Mesendoderm (in vitro differentiated cells): ENCODE measurements around the gene ARHGAP18.

Experiments
- DNase-seq: peaks from one replicate; pipeline ENCODE4 v3.0.0; 2013
- H2AK5ac ChIP-seq: 2 replicates; pipeline ENCODE4 v1.6.1; 2013; ENCODE audit warnings: low read length, inconsistent platforms
- H2BK120ac ChIP-seq: 2 replicates; pipeline ENCODE4 v1.6.1; 2013; ENCODE audit warnings: low read depth, mild to moderate bottlenecking, low read length, moderate library complexity, mixed read lengths
- H2BK15ac ChIP-seq: replicated peaks from 2 replicates; pipeline ENCODE4 v1.6.1; 2013; ENCODE audit warnings: low read depth, mild to moderate bottlenecking, moderate library complexity
- H2BK5ac ChIP-seq: 2 replicates; pipeline ENCODE4 v1.6.1; 2013; ENCODE audit warnings: low read length, inconsistent platforms
- H3K18ac ChIP-seq: 2 replicates; pipeline ENCODE4 v1.6.1; 2013; ENCODE audit warnings: mild to moderate bottlenecking, low read length, mixed read lengths
- H3K23ac ChIP-seq: one replicate; pipeline ENCODE4 v1.6.1; 2013; ENCODE audit warnings: low read length
- H3K27ac ChIP-seq: 2 replicates; pipeline ENCODE4 v1.5.1; 2013; ENCODE audit warnings: low read depth, mild to moderate bottlenecking, inconsistent platforms, low read length, moderate library complexity
- H3K27me3 ChIP-seq: 2 replicates; pipeline ENCODE4 v1.6.1; 2013; ENCODE audit warnings: low read length, control low read depth, mild to moderate bottlenecking, inconsistent platforms; ENCODE audit not compliant: insufficient read depth, poor library complexity
- H3K36me3 ChIP-seq: 2 replicates; pipeline ENCODE4 v1.6.1; 2013; ENCODE audit warnings: low read length, inconsistent platforms; ENCODE audit not compliant: control insufficient read depth, insufficient read depth
- H3K4ac ChIP-seq: one replicate; pipeline ENCODE4 v1.6.1; 2013; ENCODE audit warnings: low read depth, mild to moderate bottlenecking, low read length, moderate library complexity
- H3K4me1 ChIP-seq: 2 replicates; pipeline ENCODE4 v1.6.1; 2013; ENCODE audit warnings: low read depth, low read length, inconsistent platforms; ENCODE audit not compliant: control insufficient read depth
- H3K4me2 ChIP-seq: 2 replicates; pipeline ENCODE4 v1.6.1; 2013; ENCODE audit warnings: low read length
- H3K4me3 ChIP-seq: 2 replicates; pipeline ENCODE4 v1.5.1; 2013; ENCODE audit warnings: mild to moderate bottlenecking, low read length
- H3K56ac ChIP-seq: one replicate; pipeline ENCODE4 v1.6.1; 2013; ENCODE audit warnings: low read length
- H3K79me1 ChIP-seq: 2 replicates; pipeline ENCODE4 v1.6.1; 2013; ENCODE audit warnings: low read length, inconsistent platforms
- H3K79me2 ChIP-seq: 2 replicates; pipeline ENCODE4 v1.6.1; 2013; ENCODE audit warnings: mild to moderate bottlenecking, low read length; ENCODE audit not compliant: control insufficient read depth, insufficient read depth
- H3K9ac ChIP-seq: 2 replicates; pipeline ENCODE4 v1.6.1; 2013; ENCODE audit warnings: low read length, inconsistent platforms
- H4K5ac ChIP-seq: one replicate; pipeline ENCODE4 v1.6.1; 2013; ENCODE audit warnings: low read length
- H4K8ac ChIP-seq: one replicate; pipeline ENCODE4 v1.6.1; 2013; ENCODE audit warnings: low read depth, mild to moderate bottlenecking, control low read depth, low read length, moderate library complexity
- WGBS: extraction: QIAGEN DNeasy Blood & Tissue Kit; methylation state at CpG from one replicate; pipeline ENCODE4 v1.1.7; 2013; ENCODE audit warnings: low lambda C conversion rate, missing lambda C conversion rate; ENCODE audit not compliant: insufficient coverage; ENCODE audit errors: extremely low coverage; 5-methylcytosine and 5-hydroxymethylcytosine counted together

The ARHGAP18 gene

DNA sequence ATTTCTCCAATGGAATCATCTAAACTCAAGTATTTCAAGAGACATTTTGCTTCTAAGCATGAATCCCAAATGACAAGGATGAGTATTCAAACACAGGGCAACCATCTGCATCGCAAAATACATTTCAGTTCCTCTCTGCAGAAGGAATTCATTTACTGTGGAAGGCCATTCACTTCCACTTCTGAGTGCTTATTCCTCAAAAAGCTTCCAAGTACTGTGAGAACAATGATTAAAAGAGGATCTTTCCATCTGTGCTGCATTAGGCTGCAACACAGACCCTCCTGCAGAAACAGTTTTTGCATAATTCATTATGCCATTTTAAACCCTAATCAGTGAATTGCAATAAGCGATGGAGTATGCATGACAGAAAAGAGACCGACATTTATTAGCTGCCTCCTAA, 52.5 kb downstream of the ARHGAP18 start:
- no peak overlapping the region for H3K18ac ChIP-seq
- no peak for DNase-seq
- H3K79me2 ChIP-seq: no peaks in the 10 kb centered on the region
- no peak overlapping the region for H2BK120ac ChIP-seq
- no peak overlapping the region for H4K8ac ChIP-seq
- H3K4me2 ChIP-seq: no peak overlapping the region
- H3K79me1 ChIP-seq: no peaks in the 10 kb centered on the region
- H3K23ac ChIP-seq: no peak overlapping the region
- no CpG with 5 or more reads among the region's 3 CpGs for WGBS
- H3K9ac ChIP-seq: no peak overlapping the region
- no peaks in the 10 kb centered on the region for H3K36me3 ChIP-seq
- H3K27me3 ChIP-seq: no peaks in the 10 kb centered on the region
- peaks cover 2% of the 10 kb centered on the region for H3K4me1 ChIP-seq
- no peak overlapping the region for H2BK15ac ChIP-seq
- no peak overlapping the region for H3K4ac ChIP-seq
- H3K27ac ChIP-seq: no peak overlapping the region
- H2AK5ac ChIP-seq: no peak overlapping the region
- H4K5ac ChIP-seq: no peak overlapping the region
- no peak overlapping the region for H3K56ac ChIP-seq
- H2BK5ac ChIP-seq: no peak overlapping the region
- H3K4me3 ChIP-seq: no peak overlapping the region

DNA sequence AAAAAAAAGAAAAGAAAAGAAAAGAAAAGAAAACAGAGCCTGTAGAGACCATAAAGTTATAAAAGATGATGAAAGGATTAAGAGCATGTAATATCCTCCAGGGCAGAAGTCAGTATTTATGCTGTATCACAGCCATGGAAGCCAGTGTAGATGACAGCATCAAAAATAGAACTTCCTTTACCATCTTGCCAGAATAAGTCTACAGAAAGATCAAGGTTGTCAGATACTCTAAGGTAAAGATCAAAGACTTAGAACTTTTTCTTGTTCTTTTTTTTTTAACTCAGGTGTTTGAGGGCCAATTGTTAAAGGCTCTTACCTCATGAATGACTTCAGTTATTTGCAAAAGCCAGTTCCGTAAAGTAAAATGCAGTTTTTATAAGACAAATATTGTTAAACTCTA, 54.6 kb downstream of the ARHGAP18 start:
- H3K27me3 ChIP-seq: no peaks in the 10 kb centered on the region
- no peak overlapping the region for H4K5ac ChIP-seq
- WGBS: no CpG with 5 or more reads among the region's 1 CpG
- no peak overlapping the region for H3K9ac ChIP-seq
- no peak for DNase-seq
- H3K56ac ChIP-seq: no peak overlapping the region
- H3K18ac ChIP-seq: no peak overlapping the region
- no peaks in the 10 kb centered on the region for H3K79me1 ChIP-seq
- H3K4me3 ChIP-seq: no peak overlapping the region
- no peaks in the 10 kb centered on the region for H3K79me2 ChIP-seq
- no peaks in the 10 kb centered on the region for H3K36me3 ChIP-seq
- no peak overlapping the region for H2AK5ac ChIP-seq
- no peak overlapping the region for H3K23ac ChIP-seq
- H2BK120ac ChIP-seq: no peak overlapping the region
- H3K4me2 ChIP-seq: no peak overlapping the region
- no peak overlapping the region for H2BK15ac ChIP-seq
- H3K4ac ChIP-seq: no peak overlapping the region
- no peak overlapping the region for H4K8ac ChIP-seq
- peaks cover 2% of the 10 kb centered on the region for H3K4me1 ChIP-seq
- no peak overlapping the region for H3K27ac ChIP-seq
- no peak overlapping the region for H2BK5ac ChIP-seq

DNA sequence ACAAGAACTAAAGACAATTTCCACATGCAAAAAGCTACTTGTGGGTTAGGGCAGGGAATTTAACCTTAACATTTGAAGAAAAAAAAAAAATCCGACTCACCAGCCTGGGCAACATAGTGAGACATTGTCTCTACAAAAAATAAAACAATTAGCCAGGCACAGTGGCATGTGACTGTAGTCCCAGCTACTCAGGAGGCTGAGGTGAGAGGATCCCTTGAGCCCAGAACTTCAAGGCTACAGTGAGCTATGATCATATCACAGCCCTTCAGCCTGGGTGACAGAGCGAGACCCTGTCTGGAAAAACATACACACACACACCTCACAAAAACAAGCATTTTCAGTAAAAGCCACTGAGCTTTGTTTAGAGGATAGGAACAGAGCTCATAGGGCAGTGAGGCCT, 56.2 kb downstream of the ARHGAP18 start:
- Histone ChIP-seq H2BK120ac (no peak overlapping the region), H3K27me3 (no peaks in the 10 kb centered on the region), H2BK5ac (no peak overlapping the region), H3K4me2 (no peak overlapping the region), H2AK5ac (no peak overlapping the region), H3K9ac (no peak overlapping the region), H2BK15ac (no peak overlapping the region), H3K79me2 (no peaks in the 10 kb centered on the region), H3K4me3 (no peak overlapping the region), H3K23ac (no peak overlapping the region), H4K8ac (no peak overlapping the region), H3K79me1 (no peaks in the 10 kb centered on the region), H3K18ac (no peak overlapping the region), H4K5ac (no peak overlapping the region), H3K36me3 (no peaks in the 10 kb centered on the region), H3K27ac (no peak overlapping the region), H3K56ac (no peak overlapping the region), H3K4ac (no peak overlapping the region), H3K4me1 (no peaks in the 10 kb centered on the region)
- DNase-seq: no peak
- WGBS: no CpG with 5 or more reads among the region's 2 CpGs

DNA sequence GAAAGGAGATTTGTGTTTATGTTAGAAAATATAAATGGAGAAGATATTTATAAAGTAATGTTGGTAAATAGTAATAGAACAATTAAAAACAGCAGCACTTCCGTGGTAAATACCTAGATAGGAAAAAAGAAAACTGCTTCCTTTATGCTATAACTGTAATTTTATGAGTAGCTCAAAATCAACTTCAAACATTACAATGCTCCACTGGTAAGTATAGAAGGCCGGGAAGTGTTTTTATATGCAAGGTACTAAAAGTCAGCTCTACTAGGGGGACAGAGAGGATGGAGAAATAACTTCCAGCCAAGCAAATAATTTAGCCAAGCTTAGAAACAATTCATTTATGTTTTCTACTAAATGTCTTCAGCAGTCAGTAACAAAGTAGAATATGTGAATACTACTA, 56.7 kb downstream of the ARHGAP18 start:
- H3K36me3 ChIP-seq: no peaks in the 10 kb centered on the region
- no peaks in the 10 kb centered on the region for H3K27me3 ChIP-seq
- H4K5ac ChIP-seq: no peak overlapping the region
- H3K18ac ChIP-seq: no peak overlapping the region
- H3K27ac ChIP-seq: no peak overlapping the region
- no peak overlapping the region for H2BK5ac ChIP-seq
- no peak overlapping the region for H3K4me2 ChIP-seq
- no CpG with 5 or more reads among the region's 2 CpGs for WGBS
- H3K23ac ChIP-seq: no peak overlapping the region
- no peak overlapping the region for H2BK120ac ChIP-seq
- H3K79me2 ChIP-seq: no peaks in the 10 kb centered on the region
- no peak overlapping the region for H3K4me3 ChIP-seq
- no peak overlapping the region for H2BK15ac ChIP-seq
- H3K4me1 ChIP-seq: no peaks in the 10 kb centered on the region
- DNase-seq: no peak
- no peaks in the 10 kb centered on the region for H3K79me1 ChIP-seq
- H4K8ac ChIP-seq: no peak overlapping the region
- H2AK5ac ChIP-seq: no peak overlapping the region
- no peak overlapping the region for H3K9ac ChIP-seq
- no peak overlapping the region for H3K4ac ChIP-seq
- no peak overlapping the region for H3K56ac ChIP-seq

DNA sequence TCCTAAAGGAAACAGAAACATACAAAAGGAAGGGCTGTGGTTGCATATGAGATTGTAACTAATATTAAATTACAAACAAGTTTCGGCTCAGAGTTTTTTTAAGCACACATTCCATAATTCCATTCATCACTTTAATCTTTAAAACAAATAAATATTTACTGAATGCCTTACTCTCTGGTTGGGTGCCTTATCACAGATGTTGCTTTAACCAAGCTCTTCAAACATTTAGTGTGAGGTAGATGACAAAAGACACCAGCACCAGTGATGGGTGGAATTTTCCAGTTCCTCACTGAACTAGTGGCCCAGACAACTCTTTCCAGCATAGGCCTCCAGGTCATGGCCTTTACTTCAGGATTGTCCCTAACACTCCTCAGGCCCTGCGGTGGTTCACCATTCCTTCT, 58.7 kb downstream of the ARHGAP18 start:
- Histone ChIP-seq H3K18ac (no peak overlapping the region), H3K4ac (no peak overlapping the region), H2BK120ac (no peak overlapping the region), H3K4me2 (no peak overlapping the region), H3K56ac (no peak overlapping the region), H3K4me3 (no peak overlapping the region), H2AK5ac (no peak overlapping the region), H4K5ac (no peak overlapping the region), H3K27me3 (no peaks in the 10 kb centered on the region), H2BK15ac (no peak overlapping the region), H3K4me1 (no peaks in the 10 kb centered on the region), H3K36me3 (no peaks in the 10 kb centered on the region), H4K8ac (no peak overlapping the region), H2BK5ac (no peak overlapping the region), H3K27ac (no peak overlapping the region), H3K23ac (no peak overlapping the region), H3K9ac (no peak overlapping the region), H3K79me2 (no peaks in the 10 kb centered on the region), H3K79me1 (no peaks in the 10 kb centered on the region)
- DNase-seq: no peak
- 100% methylated on average over 1 of the region's 2 CpGs for WGBS

DNA sequence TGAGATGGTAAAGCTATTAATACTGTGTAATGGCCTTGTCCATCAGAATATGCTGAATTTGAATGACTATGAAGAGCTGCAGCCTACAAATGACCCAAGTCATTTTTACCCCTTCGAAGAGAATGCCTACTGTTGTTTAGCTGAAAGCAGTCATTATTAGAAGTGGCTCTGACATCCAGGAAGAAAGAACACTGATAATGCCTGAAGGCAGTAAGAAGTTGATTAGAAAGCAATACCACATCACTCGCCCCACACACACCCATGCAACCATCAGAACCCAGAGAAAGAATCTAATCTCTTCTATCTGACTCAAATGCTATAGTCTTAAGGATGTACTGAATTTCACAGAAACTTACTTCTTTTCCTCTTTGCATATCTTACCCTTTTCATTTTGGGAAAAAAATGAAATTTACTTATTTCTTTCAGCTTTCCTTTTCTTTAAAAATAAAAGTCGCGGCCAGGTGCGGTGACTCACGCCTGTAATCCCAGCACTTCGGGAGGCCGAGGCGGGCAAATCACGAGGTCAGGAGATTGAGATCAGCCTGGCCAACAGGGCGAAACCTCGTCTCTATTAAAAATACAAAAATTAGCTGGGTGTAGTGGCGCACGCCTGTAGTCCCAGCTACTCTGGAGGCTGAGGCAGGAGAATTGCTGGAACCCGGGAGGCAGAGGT, 61.0 kb downstream of the ARHGAP18 start:
- Histone ChIP-seq H3K79me1 (no peaks in the 10 kb centered on the region), H3K4ac (no peak overlapping the region), H3K27me3 (no peaks in the 10 kb centered on the region), H2AK5ac (no peak overlapping the region), H4K5ac (no peak overlapping the region), H3K36me3 (no peaks in the 10 kb centered on the region), H4K8ac (no peak overlapping the region), H2BK15ac (no peak overlapping the region), H3K4me2 (no peak overlapping the region), H3K23ac (no peak overlapping the region), H3K79me2 (no peaks in the 10 kb centered on the region), H3K18ac (no peak overlapping the region), H2BK5ac (no peak overlapping the region), H3K9ac (no peak overlapping the region), H3K4me1 (no peaks in the 10 kb centered on the region), H2BK120ac (no peak overlapping the region), H3K56ac (no peak overlapping the region), H3K4me3 (no peak overlapping the region), H3K27ac (no peak overlapping the region)
- DNase-seq: no peak
- WGBS: no CpG with 5 or more reads among the region's 15 CpGs
